Measurements from ENCODE around the gene KIAA0753.

GRCh38 chr17:6641247-6641863 is 844 bp upstream of the KIAA0753 start:
- TF ChIP-seq CTCF (IDR thresholded peaks at IDR 0.05; ENCODE audit: insufficient read depth, low read length, poor library complexity, severe bottlenecking) (no peak), EZH2phosphoT487 (conservative IDR thresholded peaks at IDR 0.05; ENCODE audit: low read length) (no peak)
